ENCODE measurements around the gene ST8SIA3.
"Not testable (repeated sequence)": the region's sequence is repeated elsewhere in the genome, so short reads cannot be mapped to it uniquely, and the experiment has no call there.

ST8SIA3 gene

GRCh38 chr18:57366528-57367081, 14.2 kb downstream of the ST8SIA3 start:
- no peak for DNase-seq (ENCODE audit: low read depth)

- DNase-seq (ENCODE audit: low read depth) = no peak
Measured at GRCh38 chr18:57372444-57372843, 20.1 kb downstream of the ST8SIA3 start.

GRCh38 chr18:57373017-57373416, 20.7 kb downstream of the ST8SIA3 start:
- DNase-seq (ENCODE audit: low read depth) = no peak

- DNase-seq (ENCODE audit: low read depth) = no peak
Measured at GRCh38 chr18:57376503-57376902, 24.1 kb downstream of the ST8SIA3 start.

- DNase-seq (ENCODE audit: low read depth) = no peak
Measured at GRCh38 chr18:57389271-57389670, 36.9 kb downstream of the ST8SIA3 start.

- no peak for DNase-seq (ENCODE audit: low read depth)
Measured at GRCh38 chr18:57390044-57390443, 37.7 kb downstream of the ST8SIA3 start.

- not testable (repeated sequence) for DNase-seq (ENCODE audit: low read depth)
Measured at GRCh38 chr18:57394749-57395148, 42.4 kb downstream of the ST8SIA3 start.

- DNase-seq (ENCODE audit: low read depth) = not testable (repeated sequence)
Measured at GRCh38 chr18:57396831-57397230, 44.5 kb downstream of the ST8SIA3 start.

GRCh38 chr18:57397440-57398132, 45.2 kb downstream of the ST8SIA3 start:
- DNase-seq (ENCODE audit: low read depth) = no peak

- DNase-seq (ENCODE audit: low read depth) = no peak
Measured at GRCh38 chr18:57404345-57404744, 52.0 kb downstream of the ST8SIA3 start.

GRCh38 chr18:57409650-57410049, 57.3 kb downstream of the ST8SIA3 start:
- no peak for DNase-seq (ENCODE audit: low read depth)

- no peak for DNase-seq (ENCODE audit: low read depth)
Measured at GRCh38 chr18:57410749-57411148, 58.4 kb downstream of the ST8SIA3 start.

- DNase-seq (ENCODE audit: low read depth) = no peak
Measured at GRCh38 chr18:57416542-57416941, 64.2 kb downstream of the ST8SIA3 start.
